H9 (cell line): ENCODE results near the gene APOL6. TPM values are rescaled to one million over a fixed set of nuclear protein-coding genes. Genes with fewer than 3 reads are reported as not detected.

ENCODE experiments used
- DNase-seq: peaks from one replicate; pipeline ENCODE4 v3.0.0-alpha.2; 2017
- H2AFZ ChIP-seq: one replicate; pipeline ENCODE4 v1.6.1; 2013; ENCODE audit warnings: mild to moderate bottlenecking, low read length, control low read depth, moderate library complexity
- H2AK5ac ChIP-seq: 2 replicates; pipeline ENCODE4 v1.6.1; 2013; ENCODE audit warnings: low read length, control low read depth, mixed read lengths; ENCODE audit not compliant: insufficient read length
- H2BK120ac ChIP-seq: one replicate; pipeline ENCODE4 v1.6.1; 2013; ENCODE audit warnings: low read depth, mild to moderate bottlenecking, low read length, control low read depth, inconsistent platforms; ENCODE audit not compliant: poor library complexity, severe bottlenecking
- H2BK12ac ChIP-seq: 2 replicates; pipeline ENCODE4 v1.6.1; 2013; ENCODE audit warnings: low read length, control low read depth, mixed read lengths, low read depth; ENCODE audit not compliant: insufficient read length
- H2BK15ac ChIP-seq: 2 replicates; pipeline ENCODE4 v1.6.1; 2013; ENCODE audit warnings: low read depth, low read length, control low read depth
- H2BK20ac ChIP-seq: one replicate; pipeline ENCODE4 v1.6.1; 2013; ENCODE audit warnings: low read depth, mild to moderate bottlenecking, low read length, control low read depth, inconsistent platforms; ENCODE audit not compliant: poor library complexity, severe bottlenecking
- H2BK5ac ChIP-seq: 2 replicates; pipeline ENCODE4 v1.6.1; 2013; ENCODE audit warnings: low read length, control low read depth, mixed read lengths; ENCODE audit not compliant: insufficient read length
- H3K14ac ChIP-seq: 2 replicates; pipeline ENCODE4 v1.6.1; 2013; ENCODE audit warnings: low read length, control low read depth; ENCODE audit not compliant: insufficient read depth
- H3K18ac ChIP-seq: 2 replicates; pipeline ENCODE4 v1.6.1; 2013; ENCODE audit warnings: low read depth, mild to moderate bottlenecking, mixed read lengths, low read length, control low read depth; ENCODE audit not compliant: insufficient read length
- H3K23ac ChIP-seq: 2 replicates; pipeline ENCODE4 v1.6.1; 2013; ENCODE audit warnings: low read length, control low read depth, mixed read lengths, low read depth; ENCODE audit not compliant: insufficient read length
- H3K23me2 ChIP-seq: 2 replicates; pipeline ENCODE4 v1.6.1; 2013; ENCODE audit warnings: low read depth, mild to moderate bottlenecking, mixed read lengths, low read length, control low read depth; ENCODE audit not compliant: insufficient read length, poor library complexity, severe bottlenecking
- H3K27ac ChIP-seq: 2 replicates; pipeline ENCODE4 v1.5.1; 2013; ENCODE audit warnings: low read length, control low read depth, mixed read lengths, low read depth; ENCODE audit not compliant: insufficient read length
- H3K27me3 ChIP-seq: 2 replicates; pipeline ENCODE4 v1.6.1; 2013; ENCODE audit warnings: low read length, control low read depth, inconsistent platforms; ENCODE audit not compliant: insufficient read depth
- H3K4ac ChIP-seq: 2 replicates; pipeline ENCODE4 v1.6.1; 2013; ENCODE audit warnings: low read depth, mild to moderate bottlenecking, control low read depth, inconsistent platforms, low read length, moderate library complexity
- H3K4me1 ChIP-seq: 2 replicates; pipeline ENCODE4 v1.6.1; 2013; ENCODE audit warnings: low read length, control low read depth, inconsistent platforms; ENCODE audit not compliant: insufficient read depth
- H3K4me2 ChIP-seq: 2 replicates; pipeline ENCODE4 v1.6.1; 2013; ENCODE audit warnings: low read length, control low read depth, mixed read lengths; ENCODE audit not compliant: insufficient read length, insufficient read depth
- H3K56ac ChIP-seq: 2 replicates; pipeline ENCODE4 v1.6.1; 2013; ENCODE audit warnings: low read depth, mild to moderate bottlenecking, mixed read lengths, low read length, control low read depth; ENCODE audit not compliant: insufficient read length
- H3K79me1 ChIP-seq: 2 replicates; pipeline ENCODE4 v1.6.1; 2013; ENCODE audit warnings: low read depth, mild to moderate bottlenecking, moderate library complexity, low read length, control low read depth, inconsistent platforms; ENCODE audit not compliant: insufficient read depth, poor library complexity, severe bottlenecking
- H3K79me2 ChIP-seq: 2 replicates; pipeline ENCODE4 v1.6.1; 2013; ENCODE audit warnings: low read length, control low read depth, inconsistent platforms; ENCODE audit not compliant: insufficient read depth
- H3K9ac ChIP-seq: 2 replicates; pipeline ENCODE4 v1.6.1; 2013; ENCODE audit warnings: low read length, control low read depth, mixed read lengths; ENCODE audit not compliant: insufficient read length; ENCODE audit errors: extremely low read depth
- H3K9me3 ChIP-seq: one replicate; pipeline ENCODE4 v1.6.1; 2013; ENCODE audit warnings: low read depth, low read length, inconsistent platforms; ENCODE audit not compliant: control insufficient read depth
- H3T11ph ChIP-seq: one replicate; pipeline ENCODE4 v1.6.1; 2013; ENCODE audit warnings: mild to moderate bottlenecking, low read length, control low read depth, inconsistent platforms
- H4K20me1 ChIP-seq: one replicate; pipeline ENCODE4 v1.6.1; 2013; ENCODE audit not compliant: control insufficient read depth, insufficient read length, insufficient read depth
- H4K5ac ChIP-seq: 2 replicates; pipeline ENCODE4 v1.6.1; 2013; ENCODE audit warnings: low read depth, mild to moderate bottlenecking, mixed read lengths, low read length, control low read depth; ENCODE audit not compliant: insufficient read length
- H4K8ac ChIP-seq: replicated peaks from 2 replicates; pipeline ENCODE4 v1.6.1; 2013; ENCODE audit warnings: low read length, control low read depth, mixed read lengths, low read depth; ENCODE audit not compliant: insufficient read length
- H4K91ac ChIP-seq: 2 replicates; pipeline ENCODE4 v1.6.1; 2013; ENCODE audit warnings: low read depth, mild to moderate bottlenecking, moderate library complexity, mixed read lengths, low read length, control low read depth; ENCODE audit not compliant: insufficient read length
- H3K27ac Mint-ChIP-seq, 3 experiments: 2 replicates in 2 of 3; 3 replicates in 1 of 3; pipeline ENCODE4 v1.8.0; 2020 to 2021; ENCODE audit warnings: mixed read lengths in 3 of 3, mild to moderate bottlenecking in 1 of 3, moderate library complexity in 1 of 3
- H3K27me3 Mint-ChIP-seq: 2 replicates; pipeline ENCODE4 v1.8.0; 2021; ENCODE audit warnings: low read depth, mild to moderate bottlenecking, moderate library complexity, mixed read lengths
- H3K36me3 Mint-ChIP-seq, 3 experiments: 2 replicates in 2 of 3; 3 replicates in 1 of 3; pipeline ENCODE4 v1.8.0; 2020 to 2021; ENCODE audit warnings: low read depth in 3 of 3, mixed read lengths in 3 of 3; ENCODE audit not compliant: insufficient read depth in 1 of 3
- H3K4me1 Mint-ChIP-seq, 2 experiments: 2 replicates each; pipeline ENCODE4 v1.8.0; 2020; ENCODE audit warnings: mixed read lengths in 2 of 2
- H3K4me3 Mint-ChIP-seq, 2 experiments: 2 replicates in 1 of 2; 3 replicates in 1 of 2; pipeline ENCODE4 v1.8.0; 2020 to 2021; ENCODE audit warnings: mild to moderate bottlenecking in 2 of 2, mixed read lengths in 2 of 2, moderate library complexity in 1 of 2
- H3K9me3 Mint-ChIP-seq, 2 experiments: 2 replicates in 1 of 2; 3 replicates in 1 of 2; pipeline ENCODE4 v1.8.0; 2020; ENCODE audit warnings: mild to moderate bottlenecking in 2 of 2, mixed read lengths in 2 of 2, moderate library complexity in 1 of 2
- WGBS: extraction: QIAGEN DNeasy Blood & Tissue Kit; methylation state at CpG from one replicate; pipeline ENCODE4 v1.1.7; 2013; ENCODE audit warnings: missing lambda C conversion rate, low lambda C conversion rate, mixed read lengths; ENCODE audit not compliant: insufficient read length; ENCODE audit errors: extremely low coverage; 5-methylcytosine and 5-hydroxymethylcytosine counted together
- total RNA-seq: library from RNA; stranded (reverse); gene quantifications from 2 replicates; pipeline ENCODE4 v1.2.1, GENCODE V29; 2021
- TF ChIP-seq, protein P1 (sequence below): fragments of 200-600 bp; sonication (generic); conservative IDR thresholded peaks from 3 replicates; pipeline ENCODE4 v1.8.0; 2021; ENCODE audit warnings: antibody characterized with exemption, mild to moderate bottlenecking

The APOL6 gene
- total RNA-seq, 1 experiment from 2014 or later, result 0.07 TPM

- no CpG with 5 or more reads among the region's 10 CpGs for WGBS
- Mint-ChIP-seq H3K4me3 (no peak overlapping the region), H3K36me3 (no peaks in the 10 kb centered on the region), H3K4me1 (peaks cover 0 to 5% of the 10 kb centered on the region in 2 experiments; a peak in 1 of 4 replicates), H3K9me3 (no peaks in the 10 kb centered on the region), H3K27me3 (peaks cover 18% of the 10 kb centered on the region), H3K27ac (peak overlapping the region in 1 of 3 experiments; percentile 45; a peak in 1 of 7 replicates)
- no peak overlapping the region for H4K5ac ChIP-seq
- no peak overlapping the region for H2BK5ac ChIP-seq
- no peak overlapping the region for H3K23ac ChIP-seq
- no peaks in the 10 kb centered on the region for H3K23me2 ChIP-seq
- H3K18ac ChIP-seq, result no peak overlapping the region
- H3K4ac ChIP-seq, result no peak overlapping the region
- no peak overlapping the region for H3K4me2 ChIP-seq
- H2AFZ ChIP-seq, result no peak overlapping the region
- H4K8ac ChIP-seq, result no peak overlapping the region
- no peak overlapping the region for H3K14ac ChIP-seq
- H3K4me1 ChIP-seq, result no peaks in the 10 kb centered on the region
- H3K79me2 ChIP-seq, result no peaks in the 10 kb centered on the region
- H3K27me3 ChIP-seq, result no peaks in the 10 kb centered on the region
- no peak overlapping the region for H2BK15ac ChIP-seq
- no peak overlapping the region for H3K9ac ChIP-seq
- no peaks in the 10 kb centered on the region for H3K79me1 ChIP-seq
- no peak overlapping the region for H3T11ph ChIP-seq
- TF ChIP-seq, protein P1, sequence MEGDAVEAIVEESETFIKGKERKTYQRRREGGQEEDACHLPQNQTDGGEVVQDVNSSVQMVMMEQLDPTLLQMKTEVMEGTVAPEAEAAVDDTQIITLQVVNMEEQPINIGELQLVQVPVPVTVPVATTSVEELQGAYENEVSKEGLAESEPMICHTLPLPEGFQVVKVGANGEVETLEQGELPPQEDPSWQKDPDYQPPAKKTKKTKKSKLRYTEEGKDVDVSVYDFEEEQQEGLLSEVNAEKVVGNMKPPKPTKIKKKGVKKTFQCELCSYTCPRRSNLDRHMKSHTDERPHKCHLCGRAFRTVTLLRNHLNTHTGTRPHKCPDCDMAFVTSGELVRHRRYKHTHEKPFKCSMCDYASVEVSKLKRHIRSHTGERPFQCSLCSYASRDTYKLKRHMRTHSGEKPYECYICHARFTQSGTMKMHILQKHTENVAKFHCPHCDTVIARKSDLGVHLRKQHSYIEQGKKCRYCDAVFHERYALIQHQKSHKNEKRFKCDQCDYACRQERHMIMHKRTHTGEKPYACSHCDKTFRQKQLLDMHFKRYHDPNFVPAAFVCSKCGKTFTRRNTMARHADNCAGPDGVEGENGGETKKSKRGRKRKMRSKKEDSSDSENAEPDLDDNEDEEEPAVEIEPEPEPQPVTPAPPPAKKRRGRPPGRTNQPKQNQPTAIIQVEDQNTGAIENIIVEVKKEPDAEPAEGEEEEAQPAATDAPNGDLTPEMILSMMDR, result no peak
- H3K9me3 ChIP-seq, result no peaks in the 10 kb centered on the region
- no peak overlapping the region for H3K27ac ChIP-seq
- no peak overlapping the region for H2AK5ac ChIP-seq
- no peak overlapping the region for H4K91ac ChIP-seq
- H3K56ac ChIP-seq, result no peak overlapping the region
- no peak overlapping the region for H2BK20ac ChIP-seq
- DNase-seq, result no peak
- H2BK12ac ChIP-seq, result no peak overlapping the region
- no peaks in the 10 kb centered on the region for H4K20me1 ChIP-seq
- H2BK120ac ChIP-seq, result no peak overlapping the region
Observed at GRCh38 chr22:35610741-35611140, 37.5 kb upstream of the APOL6 start.
